Stimulated activated naive CD8-positive, alpha-beta T cell treated with anti-CD3 and anti-CD28 coated beads, Interleukin-15, amount 100 ng/mL, for 72 hours (primary cell): Measurements from ENCODE around the gene CAMSAP1.
A peak's percentile ranks its signal among the peaks of the same experiment; 100 is the strongest.

Experiments
- ATAC-seq: fragments of 150-1000 bp; cut with Tn5 transposase; 2 replicates; pipeline ENCODE4 v1.10.0; 2021; ENCODE audit warnings: mild to moderate bottlenecking, moderate library complexity
- DNase-seq, 2 donors: peaks; one replicate each; pipeline ENCODE4 v3.0.0; 2021 to 2022
- H3K27ac Mint-ChIP-seq, 2 donors: one replicate each; pipeline ENCODE4 v1.8.0; 2022; ENCODE audit warnings: mild to moderate bottlenecking in 2 of 2, mixed read lengths in 2 of 2, moderate library complexity in 2 of 2
- H3K27me3 Mint-ChIP-seq: one replicate; pipeline ENCODE4 v1.8.0; 2022; ENCODE audit warnings: mixed read lengths
- H3K4me1 Mint-ChIP-seq: one replicate; pipeline ENCODE4 v1.8.0; 2022; ENCODE audit warnings: mild to moderate bottlenecking, mixed read lengths
- H3K4me3 Mint-ChIP-seq, 2 donors: one replicate each; pipeline ENCODE4 v1.8.0; 2022; ENCODE audit warnings: mild to moderate bottlenecking in 2 of 2, mixed read lengths in 2 of 2, moderate library complexity in 1 of 2
- H3K9me3 Mint-ChIP-seq, 2 donors: one replicate each; pipeline ENCODE4 v1.8.0; 2022; ENCODE audit warnings: mixed read lengths in 2 of 2

CAMSAP1 gene

GRCh38 chr9:135773530-135774238 is 133.7 kb downstream of the CAMSAP1 start:
- no peaks in the 10 kb centered on the region for H3K9me3 Mint-ChIP-seq
- no peaks in the 10 kb centered on the region for H3K4me1 Mint-ChIP-seq
- no peak overlapping the region for H3K27ac Mint-ChIP-seq
- H3K4me3 Mint-ChIP-seq, result no peak overlapping the region
- no peaks in the 10 kb centered on the region for H3K27me3 Mint-ChIP-seq
- no peak for ATAC-seq
- DNase-seq, result no peak

GRCh38 chr9:135772702-135773493 is 134.4 kb downstream of the CAMSAP1 start:
- DNase-seq, result no peak
- ATAC-seq, result no peak
- no peaks in the 10 kb centered on the region for H3K27me3 Mint-ChIP-seq

GRCh38 chr9:135772056-135772646 is 135.2 kb downstream of the CAMSAP1 start:
- ATAC-seq (peak; percentile 44), DNase-seq (peak in 1 of 2 donors; percentile 21)
- no peaks in the 10 kb centered on the region for H3K4me1 Mint-ChIP-seq
- peaks cover 0 to under 1% of the 10 kb centered on the region in 2 donors for H3K9me3 Mint-ChIP-seq
- peak overlapping the region in 1 of 2 donors; percentile 37 for H3K27ac Mint-ChIP-seq
- H3K4me3 Mint-ChIP-seq, result no peak overlapping the region
- no peaks in the 10 kb centered on the region for H3K27me3 Mint-ChIP-seq

More at GRCh38 chr9:135772702-135773493, 134.4 kb downstream of the CAMSAP1 start:
- no peaks in the 10 kb centered on the region for H3K4me1 Mint-ChIP-seq
- no peak overlapping the region for H3K4me3 Mint-ChIP-seq
- H3K27ac Mint-ChIP-seq, result no peak overlapping the region
- H3K9me3 Mint-ChIP-seq, result no peaks in the 10 kb centered on the region

- no peak overlapping the region for H3K27ac Mint-ChIP-seq
- H3K4me3 Mint-ChIP-seq, result no peak overlapping the region
- H3K9me3 Mint-ChIP-seq, result peaks cover 0 to 7% of the 10 kb centered on the region in 2 donors
- no peak for ATAC-seq
- H3K4me1 Mint-ChIP-seq, result no peaks in the 10 kb centered on the region
- no peak for DNase-seq
- no peaks in the 10 kb centered on the region for H3K27me3 Mint-ChIP-seq
Observed at GRCh38 chr9:135771401-135772051, 135.8 kb downstream of the CAMSAP1 start.

- Mint-ChIP-seq H3K27me3 (no peaks in the 10 kb centered on the region), H3K4me1 (no peaks in the 10 kb centered on the region), H3K9me3 (peaks cover 0 to 15% of the 10 kb centered on the region in 2 donors), H3K4me3 (no peak overlapping the region), H3K27ac (no peak overlapping the region)
- ATAC-seq (no peak), DNase-seq (no peak)
Observed at GRCh38 chr9:135770771-135771170, 136.6 kb downstream of the CAMSAP1 start.

- H3K9me3 Mint-ChIP-seq, result peaks cover 0 to 18% of the 10 kb centered on the region in 2 donors
- no peaks in the 10 kb centered on the region for H3K27me3 Mint-ChIP-seq
- no peak for DNase-seq
- peak; percentile 21 for ATAC-seq
- H3K4me3 Mint-ChIP-seq, result no peak overlapping the region
- no peak overlapping the region for H3K27ac Mint-ChIP-seq
- H3K4me1 Mint-ChIP-seq, result no peaks in the 10 kb centered on the region
Observed at GRCh38 chr9:135770203-135770535, 137.2 kb downstream of the CAMSAP1 start.

GRCh38 chr9:135769489-135770202 is 137.7 kb downstream of the CAMSAP1 start:
- Mint-ChIP-seq H3K4me1 (no peaks in the 10 kb centered on the region), H3K27ac (no peak overlapping the region), H3K9me3 (peaks cover 0 to 23% of the 10 kb centered on the region in 2 donors), H3K27me3 (no peaks in the 10 kb centered on the region), H3K4me3 (no peak overlapping the region)
- DNase-seq (no peak), ATAC-seq (no peak)

GRCh38 chr9:135768516-135769218 is 138.7 kb downstream of the CAMSAP1 start:
- H3K9me3 Mint-ChIP-seq, result peaks cover 0 to 25% of the 10 kb centered on the region in 2 donors
- no peak for ATAC-seq

GRCh38 chr9:135766707-135767106 is 140.6 kb downstream of the CAMSAP1 start:
- Mint-ChIP-seq H3K27ac (no peak overlapping the region), H3K4me1 (no peaks in the 10 kb centered on the region), H3K9me3 (peaks cover 0 to 25% of the 10 kb centered on the region in 2 donors), H3K27me3 (no peaks in the 10 kb centered on the region), H3K4me3 (no peak overlapping the region)
- DNase-seq, result no peak
- no peak for ATAC-seq

More at GRCh38 chr9:135768516-135769218, 138.7 kb downstream of the CAMSAP1 start:
- no peaks in the 10 kb centered on the region for H3K4me1 Mint-ChIP-seq
- DNase-seq, result no peak
- H3K27me3 Mint-ChIP-seq, result no peaks in the 10 kb centered on the region
- H3K4me3 Mint-ChIP-seq, result no peak overlapping the region
- H3K27ac Mint-ChIP-seq, result peak overlapping the region in 1 of 2 donors; percentile 54

- no peak overlapping the region for H3K4me3 Mint-ChIP-seq
- no peak for ATAC-seq
- no peak overlapping the region for H3K27ac Mint-ChIP-seq
- no peaks in the 10 kb centered on the region for H3K27me3 Mint-ChIP-seq
- H3K4me1 Mint-ChIP-seq, result no peaks in the 10 kb centered on the region
- no peak for DNase-seq
- peaks cover 0 to 25% of the 10 kb centered on the region in 2 donors for H3K9me3 Mint-ChIP-seq
Observed at GRCh38 chr9:135766251-135766650, 141.1 kb downstream of the CAMSAP1 start.

- ATAC-seq (no peak), DNase-seq (no peak)
- H3K27ac Mint-ChIP-seq, result no peak overlapping the region
- H3K4me1 Mint-ChIP-seq, result no peaks in the 10 kb centered on the region
- H3K4me3 Mint-ChIP-seq, result no peak overlapping the region
- no peaks in the 10 kb centered on the region for H3K27me3 Mint-ChIP-seq
- H3K9me3 Mint-ChIP-seq, result peaks cover 0 to 25% of the 10 kb centered on the region in 2 donors
Observed at GRCh38 chr9:135765416-135765815, 141.9 kb downstream of the CAMSAP1 start.

- ATAC-seq (no peak), DNase-seq (no peak)
- H3K4me3 Mint-ChIP-seq, result no peak overlapping the region
- H3K27ac Mint-ChIP-seq, result no peak overlapping the region
- no peaks in the 10 kb centered on the region for H3K4me1 Mint-ChIP-seq
- H3K9me3 Mint-ChIP-seq, result peaks cover 0 to 25% of the 10 kb centered on the region in 2 donors
- H3K27me3 Mint-ChIP-seq, result no peaks in the 10 kb centered on the region
Observed at GRCh38 chr9:135764731-135765130, 142.6 kb downstream of the CAMSAP1 start.

- peaks cover 0 to 25% of the 10 kb centered on the region in 2 donors for H3K9me3 Mint-ChIP-seq
- DNase-seq (no peak), ATAC-seq (no peak)
- H3K4me1 Mint-ChIP-seq, result no peaks in the 10 kb centered on the region
- no peak overlapping the region for H3K27ac Mint-ChIP-seq
- H3K4me3 Mint-ChIP-seq, result no peak overlapping the region
- H3K27me3 Mint-ChIP-seq, result no peaks in the 10 kb centered on the region
Observed at GRCh38 chr9:135763716-135764446, 143.5 kb downstream of the CAMSAP1 start.

- H3K4me3 Mint-ChIP-seq, result no peak overlapping the region
- H3K9me3 Mint-ChIP-seq, result peaks cover 0 to 25% of the 10 kb centered on the region in 2 donors
Observed at GRCh38 chr9:135762921-135763320, 144.4 kb downstream of the CAMSAP1 start.

More at GRCh38 chr9:135762921-135763320, 144.4 kb downstream of the CAMSAP1 start:
- DNase-seq, result no peak
- Mint-ChIP-seq H3K27ac (no peak overlapping the region), H3K4me1 (no peaks in the 10 kb centered on the region), H3K27me3 (no peaks in the 10 kb centered on the region)
- ATAC-seq, result no peak
